ENCODE results near the gene TBC1D30.

The TBC1D30 gene

DNA sequence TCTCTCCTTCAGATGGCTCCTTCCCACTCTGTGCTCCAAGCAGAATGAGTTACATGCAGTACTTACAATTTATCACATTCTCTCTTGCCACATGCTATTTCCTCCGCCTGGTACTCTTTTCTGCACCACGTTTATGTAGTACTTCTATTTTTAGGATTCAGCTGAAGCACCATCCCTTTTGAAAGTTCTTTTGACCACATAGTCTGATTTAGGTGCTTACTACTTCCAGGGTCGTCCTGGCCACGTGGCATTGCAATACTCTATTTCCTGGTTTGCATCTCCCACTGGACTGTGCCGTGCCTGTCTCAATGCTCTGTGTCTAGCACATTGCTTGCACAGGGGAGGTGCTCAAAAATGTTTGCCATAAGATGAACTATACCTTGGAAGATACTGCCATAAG is 16.3 kb upstream of the TBC1D30 start:
- Histone ChIP-seq H3K36me3 (ENCODE audit: insufficient read depth, low read depth, low read length) (no peaks in the 10 kb centered on the region), H3K27me3 (ENCODE audit: insufficient read depth, low read length) (no peaks in the 10 kb centered on the region), H3K9me3 (ENCODE audit: insufficient read depth, low read depth, low read length) (no peaks in the 10 kb centered on the region), H3K9ac (ENCODE audit: low read depth, low read length) (no peak overlapping the region), H3K27ac (ENCODE audit: low read length) (no peak overlapping the region), H3K4me1 (ENCODE audit: insufficient read depth, low read length) (no peaks in the 10 kb centered on the region), H3K4me3 (ENCODE audit: low read length) (no peak overlapping the region)

DNA sequence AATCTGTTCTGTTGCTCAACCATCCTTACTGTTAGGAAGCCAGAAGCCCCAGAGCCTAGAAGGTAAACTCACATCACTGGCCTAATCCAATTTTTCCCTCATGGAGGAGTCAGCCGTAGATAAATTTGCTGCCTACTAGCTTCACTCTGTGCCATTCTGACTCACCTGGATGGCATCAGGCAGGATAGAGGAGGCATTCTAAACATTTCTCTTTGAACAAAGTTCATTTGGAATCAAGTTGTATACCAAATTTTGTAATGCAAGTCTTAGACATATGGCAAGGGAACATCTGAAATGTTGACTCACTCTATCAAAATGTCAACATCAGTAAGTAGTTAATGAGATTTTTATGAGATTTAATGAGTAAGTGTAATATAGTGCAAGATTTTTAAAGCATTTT is 13.6 kb upstream of the TBC1D30 start:
- H3K4me3 ChIP-seq (ENCODE audit: low read length), result no peak overlapping the region
- no peaks in the 10 kb centered on the region for H3K36me3 ChIP-seq (ENCODE audit: insufficient read depth, low read depth, low read length)
- H3K27me3 ChIP-seq (ENCODE audit: insufficient read depth, low read length), result no peaks in the 10 kb centered on the region
- H3K27ac ChIP-seq (ENCODE audit: low read length), result no peak overlapping the region
- H3K9ac ChIP-seq (ENCODE audit: low read depth, low read length), result no peak overlapping the region
- no peaks in the 10 kb centered on the region for H3K9me3 ChIP-seq (ENCODE audit: insufficient read depth, low read depth, low read length)
- no peaks in the 10 kb centered on the region for H3K4me1 ChIP-seq (ENCODE audit: insufficient read depth, low read length)

DNA sequence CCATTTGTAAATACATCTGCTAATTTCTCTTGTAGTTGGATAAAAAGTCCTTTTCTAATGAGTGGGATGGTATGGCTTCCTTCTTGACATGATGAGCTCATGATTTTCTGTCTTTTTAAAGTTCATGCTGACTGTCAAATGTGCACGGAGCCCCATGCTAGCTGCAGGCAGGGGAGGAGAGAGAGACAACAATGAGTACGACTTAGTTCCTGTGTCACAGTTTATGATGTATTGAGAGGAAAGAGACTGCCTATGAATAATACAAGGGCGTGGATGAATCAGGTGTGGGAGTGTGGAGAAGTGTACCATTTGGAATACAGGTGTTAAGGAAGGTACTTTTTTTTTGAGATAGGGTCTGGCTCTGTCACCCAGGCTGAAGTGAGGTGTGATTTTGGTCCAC is 10.7 kb upstream of the TBC1D30 start:
- Histone ChIP-seq H3K27me3 (ENCODE audit: insufficient read depth, low read length) (no peaks in the 10 kb centered on the region), H3K36me3 (ENCODE audit: insufficient read depth, low read depth, low read length) (no peaks in the 10 kb centered on the region), H3K4me3 (ENCODE audit: low read length) (no peak overlapping the region), H3K4me1 (ENCODE audit: insufficient read depth, low read length) (no peaks in the 10 kb centered on the region), H3K9me3 (ENCODE audit: insufficient read depth, low read depth, low read length) (no peaks in the 10 kb centered on the region), H3K9ac (ENCODE audit: low read depth, low read length) (no peak overlapping the region), H3K27ac (ENCODE audit: low read length) (no peak overlapping the region)

DNA sequence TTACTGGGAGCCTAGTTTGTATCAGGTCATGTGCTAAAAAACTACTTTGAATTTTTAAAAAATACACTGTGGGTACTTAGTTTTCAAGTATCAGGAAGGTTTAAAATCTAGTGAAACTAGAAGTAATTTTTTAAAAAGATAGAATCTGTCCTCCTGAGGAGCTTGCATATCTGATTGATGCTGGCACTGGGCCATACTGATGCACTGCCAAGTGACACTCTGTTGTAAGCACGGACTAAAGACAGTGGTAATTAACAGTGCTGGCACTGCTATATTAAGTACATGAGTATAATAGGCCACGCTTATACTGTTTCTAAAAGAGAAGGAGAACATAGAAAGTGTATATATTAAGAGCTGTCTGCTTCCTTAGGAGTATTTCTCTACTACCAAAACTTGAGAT is 10.0 kb upstream of the TBC1D30 start:
- H3K4me1 ChIP-seq (ENCODE audit: insufficient read depth, low read length), result no peaks in the 10 kb centered on the region
- H3K36me3 ChIP-seq (ENCODE audit: insufficient read depth, low read depth, low read length), result no peaks in the 10 kb centered on the region
- H3K9ac ChIP-seq (ENCODE audit: low read depth, low read length), result no peak overlapping the region
- H3K27me3 ChIP-seq (ENCODE audit: insufficient read depth, low read length), result no peaks in the 10 kb centered on the region
- H3K27ac ChIP-seq (ENCODE audit: low read length), result no peak overlapping the region
- H3K9me3 ChIP-seq (ENCODE audit: insufficient read depth, low read depth, low read length), result no peaks in the 10 kb centered on the region
- no peak overlapping the region for H3K4me3 ChIP-seq (ENCODE audit: low read length)

DNA sequence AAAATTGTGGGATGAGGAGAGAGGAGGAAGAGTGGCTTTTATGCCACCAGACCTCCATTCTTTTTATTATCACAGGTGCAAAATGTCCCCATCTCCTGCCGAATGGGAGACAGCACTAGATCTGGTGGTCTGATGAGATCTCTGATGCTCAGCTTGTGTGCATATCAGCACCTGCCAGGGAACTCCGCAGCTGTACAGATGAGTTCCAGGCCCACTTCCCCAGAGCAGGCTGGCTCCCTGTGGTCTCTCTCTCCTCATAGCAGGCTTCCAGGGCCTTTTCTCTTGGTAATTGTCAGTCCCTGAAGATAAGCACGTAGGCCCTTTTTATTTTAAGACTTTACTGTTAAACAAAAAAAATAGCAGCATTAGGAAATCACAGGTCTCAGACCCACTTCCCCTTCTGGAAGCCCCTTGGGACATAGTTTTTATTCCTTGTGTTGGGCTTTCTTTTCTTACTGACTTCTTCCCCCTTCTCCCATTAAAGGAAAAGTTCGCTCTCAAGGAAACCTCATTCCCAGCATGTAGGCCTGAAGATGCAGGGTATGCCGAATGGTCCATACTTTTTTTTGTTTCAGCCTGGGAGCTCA is 4.5 kb upstream of the TBC1D30 start:
- Histone ChIP-seq H3K4me3 (ENCODE audit: low read length) (no peak overlapping the region), H3K9me3 (ENCODE audit: insufficient read depth, low read depth, low read length) (no peaks in the 10 kb centered on the region), H3K9ac (ENCODE audit: low read depth, low read length) (no peak overlapping the region), H3K27ac (ENCODE audit: low read length) (no peak overlapping the region), H3K36me3 (ENCODE audit: insufficient read depth, low read depth, low read length) (no peaks in the 10 kb centered on the region), H3K27me3 (ENCODE audit: insufficient read depth, low read length) (peaks cover 38% of the 10 kb centered on the region), H3K4me1 (ENCODE audit: insufficient read depth, low read length) (no peaks in the 10 kb centered on the region)

DNA sequence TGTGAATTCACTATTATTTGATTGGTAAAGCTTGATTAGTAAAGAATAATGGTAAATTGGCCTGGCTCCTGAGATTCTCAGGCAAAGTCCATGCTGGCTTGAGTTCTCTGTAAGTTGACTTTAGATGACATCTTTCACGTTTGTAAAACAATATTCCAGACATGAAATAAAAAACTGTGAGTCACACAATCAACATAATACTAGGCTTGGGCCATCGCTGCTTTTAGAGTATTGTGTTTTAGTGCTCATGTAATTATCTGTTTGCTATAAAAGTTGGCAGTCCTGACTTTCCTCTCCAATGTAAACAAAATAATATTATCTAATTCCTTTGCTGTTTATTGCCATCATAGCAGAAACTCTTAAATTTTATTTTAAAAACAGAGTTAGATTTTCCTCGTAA is 3.9 kb upstream of the TBC1D30 start:
- Histone ChIP-seq H3K27ac (ENCODE audit: low read length) (no peak overlapping the region), H3K4me1 (ENCODE audit: insufficient read depth, low read length) (no peaks in the 10 kb centered on the region), H3K9me3 (ENCODE audit: insufficient read depth, low read depth, low read length) (no peaks in the 10 kb centered on the region), H3K4me3 (ENCODE audit: low read length) (no peak overlapping the region), H3K9ac (ENCODE audit: low read depth, low read length) (no peak overlapping the region), H3K36me3 (ENCODE audit: insufficient read depth, low read depth, low read length) (no peaks in the 10 kb centered on the region), H3K27me3 (ENCODE audit: insufficient read depth, low read length) (peaks cover 45% of the 10 kb centered on the region)

DNA sequence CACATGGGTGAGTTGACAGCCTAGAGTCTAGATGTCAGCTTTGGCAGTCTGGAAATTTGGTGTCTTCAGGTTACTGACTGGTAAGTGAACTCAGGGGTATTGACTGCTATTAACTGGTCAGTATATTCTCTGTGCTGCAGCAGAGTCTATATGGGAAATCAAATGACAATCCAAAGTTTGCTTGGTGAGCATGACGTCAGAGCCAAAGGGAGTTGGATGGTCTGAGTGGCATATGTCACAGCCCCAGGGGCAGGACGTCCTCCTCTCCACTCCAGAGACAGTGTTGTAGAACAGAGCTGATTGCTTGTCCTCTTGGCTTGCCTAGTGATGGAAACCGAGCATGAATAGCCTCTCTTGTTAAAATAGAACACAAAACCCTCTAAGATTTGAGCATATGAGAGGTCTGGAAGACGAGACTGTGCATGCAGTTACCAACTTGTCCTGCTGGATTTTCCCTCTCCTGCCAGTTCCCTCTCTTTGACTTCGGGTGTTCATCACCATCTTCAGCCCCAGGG is 3.3 kb upstream of the TBC1D30 start:
- peaks cover 51% of the 10 kb centered on the region for H3K27me3 ChIP-seq (ENCODE audit: insufficient read depth, low read length)
- peaks cover 4% of the 10 kb centered on the region; the same call in 1 of the 2 replicates for H3K4me1 ChIP-seq (ENCODE audit: insufficient read depth, low read length)
- no peak overlapping the region for H3K9ac ChIP-seq (ENCODE audit: low read depth, low read length)
- H3K27ac ChIP-seq (ENCODE audit: low read length), result no peak overlapping the region
- H3K9me3 ChIP-seq (ENCODE audit: insufficient read depth, low read depth, low read length), result no peaks in the 10 kb centered on the region
- no peak overlapping the region for H3K4me3 ChIP-seq (ENCODE audit: low read length)
- H3K36me3 ChIP-seq (ENCODE audit: insufficient read depth, low read depth, low read length), result no peaks in the 10 kb centered on the region

DNA sequence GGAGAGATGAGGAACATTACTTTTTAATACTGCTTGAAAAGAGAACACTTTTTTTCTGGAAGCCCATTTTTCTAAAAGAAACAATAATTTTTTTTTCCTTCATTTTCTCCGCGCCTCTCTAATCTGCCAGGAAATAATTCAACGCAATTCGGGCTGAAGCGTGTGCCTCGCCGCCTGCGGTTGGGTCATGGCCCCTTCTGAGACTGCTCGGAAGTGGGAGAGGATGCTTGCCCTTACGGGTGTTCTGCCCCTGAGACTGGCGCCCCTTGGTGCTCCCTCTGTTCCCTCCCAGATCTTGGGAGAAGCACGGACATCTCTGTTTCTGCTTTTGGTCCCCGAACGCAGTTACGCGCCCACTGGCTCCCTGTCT is 332 bp upstream of the TBC1D30 start:
- no peaks in the 10 kb centered on the region for H3K36me3 ChIP-seq (ENCODE audit: insufficient read depth, low read depth, low read length)
- H3K27ac ChIP-seq (ENCODE audit: low read length), result no peak overlapping the region
- peak overlapping the region; percentile 72 for H3K4me3 ChIP-seq (ENCODE audit: low read length)
- no peaks in the 10 kb centered on the region for H3K9me3 ChIP-seq (ENCODE audit: insufficient read depth, low read depth, low read length)
- peaks cover 4% of the 10 kb centered on the region; the same call in 1 of the 2 replicates for H3K4me1 ChIP-seq (ENCODE audit: insufficient read depth, low read length)
- H3K9ac ChIP-seq (ENCODE audit: low read depth, low read length), result no peak overlapping the region
- peaks cover 79% of the 10 kb centered on the region for H3K27me3 ChIP-seq (ENCODE audit: insufficient read depth, low read length)

DNA sequence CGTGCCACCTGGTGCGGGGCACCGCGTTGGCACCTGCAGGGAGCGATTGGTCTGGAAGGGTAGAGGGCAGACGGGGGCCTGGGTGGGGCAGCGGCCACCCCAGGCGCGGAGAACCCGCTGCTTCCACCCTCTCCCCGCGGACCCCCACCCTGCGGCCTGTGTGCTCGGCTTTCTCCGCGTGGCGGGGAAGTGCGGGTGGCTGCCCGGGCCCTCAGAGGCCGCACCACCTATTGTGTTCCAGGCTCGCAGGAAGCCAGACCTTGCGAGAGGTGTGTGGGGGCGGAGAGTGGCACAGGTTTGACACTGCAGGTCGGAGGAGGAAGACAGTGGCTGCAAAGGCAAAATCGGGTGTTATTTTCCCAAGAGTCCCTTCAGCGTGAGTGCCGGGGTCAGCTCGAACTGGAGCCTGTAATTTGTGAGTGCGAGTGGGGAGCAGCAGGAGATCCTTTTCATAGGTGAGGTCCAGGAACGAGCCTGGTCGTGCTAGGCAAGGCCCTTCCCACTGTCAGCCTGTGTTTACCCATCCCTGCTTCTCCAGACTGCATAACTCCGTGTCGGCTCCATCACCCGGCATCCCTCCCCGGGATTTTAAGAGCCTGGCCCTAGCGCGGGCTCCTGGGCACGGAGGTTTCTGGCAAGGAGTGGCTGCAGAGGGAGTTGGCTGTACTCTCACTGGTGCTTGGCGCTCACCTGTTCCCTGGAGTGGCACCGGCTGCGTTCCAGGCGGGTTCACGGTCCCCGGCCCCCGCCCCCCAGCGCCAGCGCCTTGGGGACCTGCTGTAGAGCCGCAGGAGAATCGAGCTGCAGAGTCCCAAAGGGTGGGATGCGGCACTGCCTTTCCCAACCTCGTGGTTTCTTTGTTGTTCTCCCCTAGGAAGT is 935 bp downstream of the TBC1D30 start:
- H3K9me3 ChIP-seq (ENCODE audit: insufficient read depth, low read depth, low read length), result no peaks in the 10 kb centered on the region
- no peak overlapping the region for H3K9ac ChIP-seq (ENCODE audit: low read depth, low read length)
- H3K27me3 ChIP-seq (ENCODE audit: insufficient read depth, low read length), result peaks cover 82% of the 10 kb centered on the region
- H3K36me3 ChIP-seq (ENCODE audit: insufficient read depth, low read depth, low read length), result no peaks in the 10 kb centered on the region
- no peak overlapping the region for H3K27ac ChIP-seq (ENCODE audit: low read length)
- H3K4me1 ChIP-seq (ENCODE audit: insufficient read depth, low read length), result peaks cover 4% of the 10 kb centered on the region; the same call in 1 of the 2 replicates
- peak overlapping the region; percentile 72 for H3K4me3 ChIP-seq (ENCODE audit: low read length)

DNA sequence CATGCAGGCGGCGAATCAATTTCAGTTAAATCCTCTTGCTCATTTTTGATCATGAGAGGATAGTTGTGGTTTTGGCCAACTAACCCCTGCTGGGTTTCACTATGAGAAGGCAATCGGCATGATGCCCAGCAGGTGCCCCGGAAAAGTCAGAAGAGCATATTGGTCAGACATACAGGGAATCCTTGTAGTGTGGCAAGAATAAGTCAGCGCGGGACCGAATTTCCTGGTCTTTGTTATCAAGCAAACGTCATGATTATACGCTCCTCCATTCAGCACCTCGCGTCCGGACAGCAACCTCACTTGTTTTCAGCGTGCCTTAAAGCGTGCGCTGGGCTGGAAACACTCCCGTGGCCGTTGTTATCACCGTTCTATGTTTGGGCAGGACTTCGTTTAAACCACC is 1.8 kb downstream of the TBC1D30 start:
- Histone ChIP-seq H3K4me1 (ENCODE audit: insufficient read depth, low read length) (peaks cover 4% of the 10 kb centered on the region; the same call in 1 of the 2 replicates), H3K9me3 (ENCODE audit: insufficient read depth, low read depth, low read length) (no peaks in the 10 kb centered on the region), H3K27me3 (ENCODE audit: insufficient read depth, low read length) (peaks cover 80% of the 10 kb centered on the region), H3K27ac (ENCODE audit: low read length) (no peak overlapping the region), H3K4me3 (ENCODE audit: low read length) (peak overlapping the region; percentile 72), H3K36me3 (ENCODE audit: insufficient read depth, low read depth, low read length) (no peaks in the 10 kb centered on the region), H3K9ac (ENCODE audit: low read depth, low read length) (no peak overlapping the region)

DNA sequence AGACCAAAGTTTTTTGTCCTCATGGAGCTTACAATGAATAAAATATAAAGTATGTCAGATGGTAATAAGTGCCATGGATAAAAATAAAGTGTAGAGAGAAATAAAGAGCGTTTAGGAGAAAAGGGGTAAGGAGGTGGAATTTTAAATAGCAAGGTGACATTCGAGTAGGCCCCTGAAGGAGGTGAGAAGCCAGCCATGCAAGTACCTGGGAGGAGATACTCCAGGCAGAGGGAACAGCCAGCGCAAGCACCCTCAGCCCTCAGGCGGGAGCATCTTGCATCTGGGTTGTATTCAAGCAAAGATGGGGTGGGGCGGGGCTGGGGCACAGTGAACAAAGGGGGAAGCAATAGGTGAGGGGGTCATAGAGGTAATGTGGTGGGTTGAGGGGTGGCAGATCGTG is 4.3 kb downstream of the TBC1D30 start:
- H3K27ac ChIP-seq (ENCODE audit: low read length), result no peak overlapping the region
- H3K27me3 ChIP-seq (ENCODE audit: insufficient read depth, low read length), result peaks cover 55% of the 10 kb centered on the region

DNA sequence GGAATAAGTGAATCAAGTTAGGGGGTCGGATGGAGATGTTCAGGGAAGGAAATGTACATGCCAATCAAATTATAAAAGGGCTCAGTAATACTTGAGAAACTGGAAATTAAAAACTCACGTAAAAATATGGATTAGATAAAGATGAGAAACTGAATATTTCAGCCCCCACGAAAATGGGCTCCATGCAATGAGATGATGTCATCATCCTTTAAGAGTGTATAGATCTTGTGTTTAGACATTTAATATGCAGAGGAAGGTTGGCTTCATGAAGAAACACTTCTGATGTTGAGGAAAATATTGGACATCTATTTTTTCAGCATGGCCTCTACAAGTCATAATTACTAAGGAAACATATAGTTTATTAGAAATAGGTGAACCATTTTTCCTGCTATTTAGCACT is 9.5 kb downstream of the TBC1D30 start:
- H3K4me3 ChIP-seq (ENCODE audit: low read length), result no peak overlapping the region
- no peaks in the 10 kb centered on the region for H3K36me3 ChIP-seq (ENCODE audit: insufficient read depth, low read depth, low read length)
- peaks cover 5% of the 10 kb centered on the region; the same call in 1 of the 2 replicates for H3K27me3 ChIP-seq (ENCODE audit: insufficient read depth, low read length)

More for the DNA sequence above, 4.3 kb downstream of the TBC1D30 start:
- Histone ChIP-seq H3K9ac (ENCODE audit: low read depth, low read length) (no peak overlapping the region), H3K9me3 (ENCODE audit: insufficient read depth, low read depth, low read length) (no peaks in the 10 kb centered on the region), H3K4me3 (ENCODE audit: low read length) (no peak overlapping the region), H3K4me1 (ENCODE audit: insufficient read depth, low read length) (peaks cover 4% of the 10 kb centered on the region; the same call in 1 of the 2 replicates), H3K36me3 (ENCODE audit: insufficient read depth, low read depth, low read length) (no peaks in the 10 kb centered on the region)

More for the DNA sequence above, 9.5 kb downstream of the TBC1D30 start:
- Histone ChIP-seq H3K4me1 (ENCODE audit: insufficient read depth, low read length) (no peaks in the 10 kb centered on the region), H3K9me3 (ENCODE audit: insufficient read depth, low read depth, low read length) (no peaks in the 10 kb centered on the region), H3K9ac (ENCODE audit: low read depth, low read length) (no peak overlapping the region), H3K27ac (ENCODE audit: low read length) (no peak overlapping the region)
